Lower lobe of right lung (tissue), 2 donors: ENCODE data around the gene CLCN7. TPM values are rescaled to one million over a fixed set of nuclear protein-coding genes. Genes with fewer than 3 reads are reported as not detected.

Experiments used
- ATAC-seq, 2 donors: fragments of 200-7000 bp; cut with Tn5 transposase; one replicate each; pipeline ENCODE4 v1.9.1; 2020 to 2022; ENCODE audit warnings: mild to moderate bottlenecking in 2 of 2, moderate library complexity in 2 of 2
- DNase-seq: peaks from one replicate; pipeline ENCODE4 v3.0.0-alpha.2; 2020
- H3K27ac ChIP-seq: fragments of 200-600 bp; one replicate; pipeline ENCODE4 v1.8.0; 2022
- H3K27me3 ChIP-seq: fragments of 200-600 bp; one replicate; pipeline ENCODE4 v1.8.0; 2022; ENCODE audit warnings: low read depth
- H3K36me3 ChIP-seq: fragments of 200-600 bp; one replicate; pipeline ENCODE4 v1.8.0; 2022; ENCODE audit warnings: mild to moderate bottlenecking
- H3K4me1 ChIP-seq: fragments of 200-600 bp; one replicate; pipeline ENCODE4 v1.8.0; 2022
- H3K4me3 ChIP-seq: fragments of 200-600 bp; one replicate; pipeline ENCODE4 v1.8.0; 2022; ENCODE audit warnings: mild to moderate bottlenecking
- H3K9me3 ChIP-seq: fragments of 200-600 bp; one replicate; pipeline ENCODE4 v1.8.0; 2022
- CTCF ChIP-seq: fragments of 200-600 bp; IDR thresholded peaks from one replicate; pipeline ENCODE4 v1.8.0; 2022; ENCODE audit warnings: antibody characterized with exemption, mild to moderate bottlenecking
- intact Hi-C: fragments of 100-400 bp; cut with DNase I; formaldehyde crosslinking; loops from one replicate; pipeline ENCODE4 v1.11.0; 2022
- total RNA-seq: library from RNA; stranded (reverse); fragmentation: NEBNext Ultra II Directional; extraction: Animal tissue kit (Norgen Biotek cat#: 25700); gene quantifications from one replicate; pipeline ENCODE4 v1.2.1, GENCODE V29; 2021
- donor health status: DM: no; HTN: yes; CAD: no; lungs with severe emphysema.

CLCN7 gene
- total RNA-seq, 1 donor from 2014 or later = 146 TPM

GRCh38 chr16:1500465-1501150, 25.8 kb upstream of the CLCN7 start:
- Histone ChIP-seq H3K27ac (no peak overlapping the region), H3K4me3 (no peak overlapping the region), H3K27me3 (no peaks in the 10 kb centered on the region), H3K9me3 (no peaks in the 10 kb centered on the region), H3K36me3 (peaks cover 83% of the 10 kb centered on the region), H3K4me1 (no peaks in the 10 kb centered on the region)
- DNase-seq (peak; percentile 31), ATAC-seq (no peak)
- intact Hi-C loops = no loop called here
- TF ChIP-seq CTCF = no peak

GRCh38 chr16:1499756-1500464, 25.1 kb upstream of the CLCN7 start:
- Histone ChIP-seq H3K4me1 (no peaks in the 10 kb centered on the region), H3K4me3 (no peak overlapping the region), H3K9me3 (no peaks in the 10 kb centered on the region), H3K27ac (no peak overlapping the region), H3K27me3 (no peaks in the 10 kb centered on the region), H3K36me3 (peaks cover 90% of the 10 kb centered on the region)
- intact Hi-C loops = no loop called here
- peak; percentile 42 for DNase-seq
- no peak for TF ChIP-seq CTCF
- ATAC-seq = no peak

- intact Hi-C loops = no loop called here
- H3K9me3 ChIP-seq = no peaks in the 10 kb centered on the region
- H3K27ac ChIP-seq = no peak overlapping the region
- peaks cover 90% of the 10 kb centered on the region for H3K36me3 ChIP-seq
- ATAC-seq (no peak), DNase-seq (peak; percentile 31)
- no peak for TF ChIP-seq CTCF
- H3K27me3 ChIP-seq = no peaks in the 10 kb centered on the region
- H3K4me3 ChIP-seq = no peak overlapping the region
- peaks cover 7% of the 10 kb centered on the region for H3K4me1 ChIP-seq
These were observed 24.3 kb upstream of the CLCN7 start for GRCh38 chr16:1498899-1499676.

- peaks cover 21% of the 10 kb centered on the region for H3K4me1 ChIP-seq
- peaks cover 71% of the 10 kb centered on the region for H3K36me3 ChIP-seq
- H3K27ac ChIP-seq = no peak overlapping the region
- H3K27me3 ChIP-seq = no peaks in the 10 kb centered on the region
- no peak overlapping the region for H3K4me3 ChIP-seq
- DNase-seq = peak; percentile 36
- no peak for ATAC-seq
- no peak for TF ChIP-seq CTCF
- intact Hi-C loops = no loop called here
- H3K9me3 ChIP-seq = no peaks in the 10 kb centered on the region
These were observed 22.3 kb upstream of the CLCN7 start for GRCh38 chr16:1497014-1497598.

- peak; percentile 34 for DNase-seq
- no peak for TF ChIP-seq CTCF
- H3K27ac ChIP-seq = no peak overlapping the region
- peaks cover 64% of the 10 kb centered on the region for H3K36me3 ChIP-seq
- H3K9me3 ChIP-seq = no peaks in the 10 kb centered on the region
- H3K4me1 ChIP-seq = peaks cover 21% of the 10 kb centered on the region
- no peaks in the 10 kb centered on the region for H3K27me3 ChIP-seq
- ATAC-seq = no peak
- no peak overlapping the region for H3K4me3 ChIP-seq
- intact Hi-C loops = no loop called here
These were observed 21.6 kb upstream of the CLCN7 start for GRCh38 chr16:1496464-1496863.
